HEK293T (cell line): ENCODE data around the gene BICC1.

Experiments
- ELF4 ChIP-seq: fragments of 450-650 bp; IDR thresholded peaks from 2 replicates; pipeline ENCODE4 v1.6.1; 2017; ENCODE audit warnings: antibody characterized with exemption
- FOXA1 ChIP-seq: fragments of 450-650 bp; IDR thresholded peaks from 2 replicates; pipeline ENCODE4 v1.6.1; 2016; ENCODE audit warnings: mild to moderate bottlenecking
- FOXK2 ChIP-seq: fragments of 450-650 bp; IDR thresholded peaks from 2 replicates; pipeline ENCODE4 v1.6.1; 2016; ENCODE audit warnings: mild to moderate bottlenecking
- FOXM1 ChIP-seq: fragments of 450-650 bp; IDR thresholded peaks from 2 replicates; pipeline ENCODE4 v1.6.1; 2017; ENCODE audit warnings: mild to moderate bottlenecking, borderline replicate concordance
- L3MBTL2 ChIP-seq: fragments of 450-650 bp; conservative IDR thresholded peaks from 2 replicates; pipeline ENCODE4 v1.6.1; 2016; ENCODE audit warnings: mild to moderate bottlenecking
- SP1 ChIP-seq: fragments of 450-650 bp; IDR thresholded peaks from 2 replicates; pipeline ENCODE4 v1.6.1; 2017
- TARDBP ChIP-seq: fragments of 450-650 bp; IDR thresholded peaks from 2 replicates; pipeline ENCODE4 v1.6.1; 2016
- ZNF384 ChIP-seq: fragments of 450-650 bp; IDR thresholded peaks from 2 replicates; pipeline ENCODE4 v1.6.1; 2016
- TF ChIP-seq, protein P1 (sequence below): fragments of 450-650 bp; IDR thresholded peaks from 2 replicates; pipeline ENCODE4 v1.6.1; 2016

DNA sequence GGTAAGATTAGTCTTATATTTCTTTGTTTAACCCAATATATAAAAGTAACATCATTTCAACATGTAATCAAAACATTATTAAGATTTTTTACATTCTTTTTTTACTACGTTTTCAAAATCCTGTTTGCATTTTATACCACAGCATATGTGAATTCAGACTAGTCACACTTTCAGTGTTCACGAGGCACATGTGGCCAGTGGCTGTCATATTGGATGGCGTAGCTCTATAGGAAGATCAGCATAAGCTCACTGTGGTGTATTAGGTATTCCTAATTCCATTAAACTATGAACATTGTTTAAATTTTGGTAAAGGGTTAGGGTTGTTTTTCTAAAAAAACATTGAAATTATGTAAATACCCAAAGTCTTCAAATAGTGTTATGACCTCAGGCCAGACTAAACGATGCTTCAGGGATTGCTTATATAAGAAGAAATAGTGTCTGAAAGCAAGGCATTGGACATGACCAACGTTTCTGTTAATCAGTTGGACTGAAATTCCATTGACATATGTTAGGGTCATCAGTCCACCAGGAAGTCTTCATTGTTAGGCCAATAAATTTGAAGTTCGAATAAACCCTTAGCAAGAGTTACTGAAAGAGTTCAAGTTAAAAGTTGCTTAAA, 97.0 kb downstream of the BICC1 start:
- TF ChIP-seq ELF4 (no peak), FOXM1 (no peak), FOXA1 (no peak), L3MBTL2 (no peak), TARDBP (no peak), FOXK2 (no peak), ZNF384 (no peak), SP1 (no peak)
- TF ChIP-seq, protein P1, sequence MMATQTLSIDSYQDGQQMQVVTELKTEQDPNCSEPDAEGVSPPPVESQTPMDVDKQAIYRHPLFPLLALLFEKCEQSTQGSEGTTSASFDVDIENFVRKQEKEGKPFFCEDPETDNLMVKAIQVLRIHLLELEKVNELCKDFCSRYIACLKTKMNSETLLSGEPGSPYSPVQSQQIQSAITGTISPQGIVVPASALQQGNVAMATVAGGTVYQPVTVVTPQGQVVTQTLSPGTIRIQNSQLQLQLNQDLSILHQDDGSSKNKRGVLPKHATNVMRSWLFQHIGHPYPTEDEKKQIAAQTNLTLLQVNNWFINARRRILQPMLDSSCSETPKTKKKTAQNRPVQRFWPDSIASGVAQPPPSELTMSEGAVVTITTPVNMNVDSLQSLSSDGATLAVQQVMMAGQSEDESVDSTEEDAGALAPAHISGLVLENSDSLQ, result no peak
